HG03378 (cell line): ENCODE results near the gene USP30.

Experiments used
- ATAC-seq: cut with Tn5 transposase; IDR thresholded peaks from one replicate; pipeline ENCODE4 v1.9.1; 2021; ENCODE audit warnings: mild to moderate bottlenecking, moderate library complexity; ENCODE audit not compliant: unreplicated experiment

USP30 gene

GRCh38 chr12:109121346-109121880, 69.0 kb downstream of the USP30 start:
- ATAC-seq, result no peak

GRCh38 chr12:109124878-109125648, 72.7 kb downstream of the USP30 start:
- ATAC-seq, result no peak

GRCh38 chr12:109125791-109126190, 73.4 kb downstream of the USP30 start:
- ATAC-seq, result no peak

- ATAC-seq, result no peak
Observed at GRCh38 chr12:109126784-109127183, 74.4 kb downstream of the USP30 start.

GRCh38 chr12:109127533-109128242, 75.3 kb downstream of the USP30 start:
- no peak for ATAC-seq

- ATAC-seq, result no peak
Observed at GRCh38 chr12:109130297-109131153, 78.1 kb downstream of the USP30 start.

GRCh38 chr12:109131154-109132050, 79.0 kb downstream of the USP30 start:
- ATAC-seq, result no peak

- no peak for ATAC-seq
Observed at GRCh38 chr12:109134186-109134917, 82.0 kb downstream of the USP30 start.

- no peak for ATAC-seq
Observed at GRCh38 chr12:109137055-109137454, 84.7 kb downstream of the USP30 start.
